HG03342 (cell line): ENCODE data around the gene HNRNPCL1.
"Not testable (repeated sequence)": the region's sequence is repeated elsewhere in the genome, so short reads cannot be mapped to it uniquely, and the experiment has no call there.

Source experiments
- ATAC-seq: cut with Tn5 transposase; IDR thresholded peaks from one replicate; pipeline ENCODE4 v1.9.1; 2021; ENCODE audit warnings: mild to moderate bottlenecking, moderate library complexity; ENCODE audit not compliant: unreplicated experiment

The HNRNPCL1 gene

GRCh38 chr1:12848620-12849019 is at the start of gene HNRNPCL1:
Gene HNRNPCL1, minus strand, starts transcription at chr1:12848720. Its CDS starts 431 bp downstream, at chr1:12848289.
- not testable (repeated sequence) for ATAC-seq

GRCh38 chr1:12898170-12898569 is 49.6 kb upstream of the HNRNPCL1 start, which contains the start of gene PRAMEF10:
Gene PRAMEF10, minus strand, starts transcription at chr1:12898270. Its CDS starts 2,423 bp downstream, at chr1:12895847.
- not testable (repeated sequence) for ATAC-seq

- ATAC-seq = not testable (repeated sequence)
Observed at GRCh38 chr1:12886101-12886500, 37.6 kb upstream of the HNRNPCL1 start, which contains the start of gene PRAMEF4. Gene PRAMEF4, minus strand, starts transcription at chr1:12886201. Its CDS starts 2,807 bp downstream, at chr1:12883394.

GRCh38 chr1:12878453-12878852 is 29.9 kb upstream of the HNRNPCL1 start:
- not testable (repeated sequence) for ATAC-seq

- not testable (repeated sequence) for ATAC-seq
Observed at GRCh38 chr1:12863131-12863880, 14.8 kb upstream of the HNRNPCL1 start.

GRCh38 chr1:12856786-12857185 is 8.3 kb upstream of the HNRNPCL1 start, which contains the start of gene PRAMEF2:
Gene PRAMEF2, plus strand, starts transcription at chr1:12857086. Its CDS starts 1,924 bp downstream, at chr1:12859010.
- ATAC-seq = not testable (repeated sequence)

GRCh38 chr1:12851779-12852178 is 3.3 kb upstream of the HNRNPCL1 start:
- no peak for ATAC-seq

- not testable (repeated sequence) for ATAC-seq
Observed at GRCh38 chr1:12833251-12833650, 15.3 kb downstream of the HNRNPCL1 start.

- ATAC-seq = not testable (repeated sequence)
Observed at GRCh38 chr1:12831310-12831709, 17.2 kb downstream of the HNRNPCL1 start, which contains the start of gene PRAMEF11. Gene PRAMEF11, minus strand, starts transcription at chr1:12831410. Its CDS starts 2,621 bp downstream, at chr1:12828789.

GRCh38 chr1:12819061-12819460 is 29.5 kb downstream of the HNRNPCL1 start:
- not testable (repeated sequence) for ATAC-seq

- ATAC-seq = no peak
Observed at GRCh38 chr1:12811409-12811784, 37.1 kb downstream of the HNRNPCL1 start.

- ATAC-seq = no peak
Observed at GRCh38 chr1:12810691-12811408, 37.7 kb downstream of the HNRNPCL1 start.

- no peak for ATAC-seq
Observed at GRCh38 chr1:12809933-12810332, 38.6 kb downstream of the HNRNPCL1 start.

- ATAC-seq = no peak
Observed at GRCh38 chr1:12799730-12800129, 48.8 kb downstream of the HNRNPCL1 start.

- no peak for ATAC-seq
Observed at GRCh38 chr1:12798911-12799310, 49.6 kb downstream of the HNRNPCL1 start.
